GM21367 (cell line): ENCODE results near the gene MEIS2.

Source experiments
- ATAC-seq: cut with Tn5 transposase; IDR thresholded peaks from one replicate; pipeline ENCODE4 v1.9.1; 2021; ENCODE audit not compliant: unreplicated experiment

Gene MEIS2

GRCh38 chr15:36882056-36882455, 218.3 kb downstream of the MEIS2 start:
- ATAC-seq: no peak

- ATAC-seq: no peak
Measured at GRCh38 chr15:36881516-36881915, 218.8 kb downstream of the MEIS2 start.

GRCh38 chr15:36880913-36881460, 219.4 kb downstream of the MEIS2 start:
- ATAC-seq: no peak

GRCh38 chr15:36880224-36880912, 220.0 kb downstream of the MEIS2 start:
- ATAC-seq: no peak

- no peak for ATAC-seq
Measured at GRCh38 chr15:36879568-36880222, 220.7 kb downstream of the MEIS2 start.

- ATAC-seq: no peak
Measured at GRCh38 chr15:36878684-36879262, 221.6 kb downstream of the MEIS2 start.

GRCh38 chr15:36877796-36878683, 222.3 kb downstream of the MEIS2 start:
- no peak for ATAC-seq

GRCh38 chr15:36877294-36877693, 223.1 kb downstream of the MEIS2 start:
- ATAC-seq: no peak

GRCh38 chr15:36875740-36876334, 224.5 kb downstream of the MEIS2 start:
- ATAC-seq: no peak

- ATAC-seq: no peak
Measured at GRCh38 chr15:36874930-36875329, 225.4 kb downstream of the MEIS2 start.

GRCh38 chr15:36867436-36867835, 232.9 kb downstream of the MEIS2 start:
- ATAC-seq: no peak

- no peak for ATAC-seq
Measured at GRCh38 chr15:36866896-36867295, 233.5 kb downstream of the MEIS2 start.

GRCh38 chr15:36863570-36863969, 236.8 kb downstream of the MEIS2 start:
- ATAC-seq: no peak

GRCh38 chr15:36860792-36861191, 239.6 kb downstream of the MEIS2 start:
- no peak for ATAC-seq

- ATAC-seq: no peak
Measured at GRCh38 chr15:36858423-36858822, 241.9 kb downstream of the MEIS2 start.

GRCh38 chr15:36856339-36856973, 243.9 kb downstream of the MEIS2 start:
- ATAC-seq: no peak

GRCh38 chr15:36850864-36851263, 249.5 kb downstream of the MEIS2 start:
- ATAC-seq: no peak

- no peak for ATAC-seq
Measured at GRCh38 chr15:36845270-36845669, 255.1 kb downstream of the MEIS2 start.

GRCh38 chr15:36844534-36844998, 255.8 kb downstream of the MEIS2 start:
- no peak for ATAC-seq

GRCh38 chr15:36843822-36844221, 256.5 kb downstream of the MEIS2 start:
- ATAC-seq: no peak
